Medulla oblongata (tissue), 1 donor: ENCODE data around the gene ZFHX2.
"Not testable (repeated sequence)": the region's sequence is repeated elsewhere in the genome, so short reads cannot be mapped to it uniquely, and the experiment has no call there.

Experiments
- DNase-seq: peaks from one replicate; pipeline ENCODE4 v3.0.0-alpha.2; 2015; ENCODE audit errors: extremely low spot score

ZFHX2 gene

DNA sequence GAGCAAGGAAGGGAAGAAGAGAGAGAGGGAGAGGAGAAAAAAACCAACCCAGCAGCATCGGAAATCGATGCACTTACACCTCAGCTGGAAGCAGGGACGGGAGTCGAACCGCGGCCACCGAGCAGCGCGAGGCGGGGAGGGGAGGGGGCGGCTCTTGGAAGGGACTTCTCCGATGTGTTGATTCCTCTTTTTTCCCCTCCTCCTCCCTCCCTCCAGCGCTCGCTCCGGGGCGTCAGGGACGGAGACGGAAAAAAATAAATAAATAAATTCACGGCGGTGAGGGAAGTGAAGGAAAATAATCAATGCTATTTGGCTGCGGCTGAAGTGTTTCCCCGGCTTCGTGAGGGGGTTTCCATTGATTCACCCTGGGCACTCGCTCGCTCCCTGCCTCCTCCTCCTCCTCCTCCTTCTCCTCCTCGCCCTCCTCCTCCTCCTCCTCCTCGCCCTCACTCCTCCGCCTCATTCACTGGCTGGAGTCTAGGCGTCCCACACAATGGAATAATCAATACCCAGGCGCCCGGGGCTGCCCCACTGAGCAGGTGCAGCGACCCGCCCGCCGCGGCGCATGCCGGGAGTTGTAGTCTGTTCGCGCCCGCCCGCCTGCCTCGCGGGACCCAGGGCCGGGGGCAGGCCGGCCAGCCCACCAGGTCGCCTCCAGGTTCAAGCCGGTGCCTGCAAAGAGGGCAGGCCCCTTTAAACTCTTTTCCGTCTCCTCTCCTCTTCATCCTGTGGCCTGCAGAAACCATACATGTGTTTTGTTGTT, at the start of gene ZFHX2:
TSS of gene ZFHX2 (minus strand) at position 500 of the 763 bp plus-strand sequence. CDS start 16,440 bp downstream, outside the sequence.
- DNase-seq = peak; percentile 87

DNA sequence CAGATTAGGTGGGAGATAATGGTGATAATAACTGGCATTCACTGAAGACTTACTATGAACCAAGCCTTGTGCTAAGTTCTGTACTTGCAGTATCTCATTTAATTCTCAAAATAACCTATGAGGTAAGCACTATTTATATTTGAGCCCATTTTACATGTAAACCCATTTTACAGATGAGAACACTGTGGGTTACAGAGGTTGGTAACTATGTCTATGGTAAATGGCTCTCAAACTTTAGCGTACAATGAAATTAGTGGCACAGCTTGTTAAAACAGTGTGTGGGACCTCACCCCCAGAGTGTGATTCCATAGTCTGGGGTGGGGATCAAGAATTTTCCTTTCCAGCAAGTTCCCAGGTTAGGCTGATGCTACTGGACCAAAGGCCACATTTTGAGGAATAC, 49.2 kb upstream of the ZFHX2 start:
- no peak for DNase-seq

DNA sequence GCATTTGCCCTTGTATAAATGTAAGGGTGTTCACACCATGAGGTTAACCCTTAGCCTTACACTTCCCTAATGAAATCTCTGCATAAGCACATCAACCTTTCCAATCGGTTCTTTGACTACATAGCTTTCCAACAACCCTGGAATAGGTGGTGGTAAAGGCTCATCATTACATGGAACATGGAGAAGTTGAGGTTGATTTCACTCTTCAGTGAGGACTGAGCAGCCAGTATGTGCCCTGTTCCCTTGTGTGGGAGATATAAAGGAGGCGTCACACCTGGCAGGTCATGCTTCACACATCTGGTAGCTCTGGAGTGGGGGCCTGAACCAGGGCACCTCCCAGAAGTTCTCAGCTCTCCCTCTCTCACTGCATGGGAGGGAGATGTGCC, 48.8 kb upstream of the ZFHX2 start:
- DNase-seq = no peak

DNA sequence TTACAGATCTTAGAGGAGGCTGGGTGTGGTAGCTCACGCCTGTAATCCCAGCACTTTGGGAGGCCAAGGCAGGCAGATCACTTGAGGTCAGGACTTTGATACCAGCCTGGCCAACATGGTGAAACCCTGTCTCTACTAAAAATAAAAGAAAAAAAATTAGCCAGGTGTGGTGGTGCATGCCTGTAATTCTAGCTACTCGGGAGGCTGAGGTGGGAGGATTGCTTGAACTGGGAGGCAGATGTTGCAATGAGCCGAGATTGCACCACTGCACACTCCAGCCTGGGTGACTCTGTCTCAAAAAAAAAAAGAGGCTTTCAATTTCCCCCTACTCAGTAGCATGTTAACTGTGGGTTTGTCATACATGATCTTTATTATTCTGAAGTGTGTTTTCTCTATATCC, 42.6 kb upstream of the ZFHX2 start:
- not testable (repeated sequence) for DNase-seq

DNA sequence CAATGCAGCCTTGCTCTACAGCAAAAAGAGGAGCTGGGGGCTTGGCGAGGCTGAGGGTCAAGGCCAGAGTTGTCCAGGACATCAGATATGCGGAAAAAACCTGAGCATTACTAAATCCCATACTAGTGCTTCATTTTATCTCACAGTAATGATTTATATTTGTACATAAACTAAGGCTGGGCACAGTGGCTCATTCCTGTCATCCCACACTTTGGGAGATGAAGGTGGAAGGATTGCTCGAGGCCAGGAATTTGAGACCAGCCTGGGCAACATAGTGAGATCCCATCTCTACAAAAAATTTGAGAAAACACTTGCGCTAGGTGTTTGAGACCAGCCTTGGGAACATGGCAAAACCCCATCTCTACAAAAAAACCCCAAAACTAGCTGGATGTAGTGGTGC, 38.6 kb upstream of the ZFHX2 start:
- no peak for DNase-seq

DNA sequence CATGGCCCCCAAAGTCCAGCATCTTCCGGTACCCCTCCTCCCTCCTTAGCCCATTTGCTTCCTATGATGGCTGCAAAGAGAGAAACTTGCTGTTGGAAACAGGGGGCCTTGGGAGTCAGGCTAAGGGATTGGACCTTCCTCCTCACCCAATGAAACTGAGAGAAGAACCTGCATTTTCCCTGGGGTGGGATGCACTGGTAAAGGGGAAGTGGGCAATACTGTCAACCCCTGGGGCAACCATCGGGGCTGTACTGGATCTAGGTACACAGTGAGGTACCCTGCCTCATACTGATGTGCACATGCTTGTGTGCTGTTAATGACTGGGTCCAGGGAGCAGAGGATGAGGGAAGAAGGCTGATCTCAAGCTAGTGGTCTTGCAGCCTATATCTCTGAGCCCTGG, 38.0 kb upstream of the ZFHX2 start:
- DNase-seq = no peak

DNA sequence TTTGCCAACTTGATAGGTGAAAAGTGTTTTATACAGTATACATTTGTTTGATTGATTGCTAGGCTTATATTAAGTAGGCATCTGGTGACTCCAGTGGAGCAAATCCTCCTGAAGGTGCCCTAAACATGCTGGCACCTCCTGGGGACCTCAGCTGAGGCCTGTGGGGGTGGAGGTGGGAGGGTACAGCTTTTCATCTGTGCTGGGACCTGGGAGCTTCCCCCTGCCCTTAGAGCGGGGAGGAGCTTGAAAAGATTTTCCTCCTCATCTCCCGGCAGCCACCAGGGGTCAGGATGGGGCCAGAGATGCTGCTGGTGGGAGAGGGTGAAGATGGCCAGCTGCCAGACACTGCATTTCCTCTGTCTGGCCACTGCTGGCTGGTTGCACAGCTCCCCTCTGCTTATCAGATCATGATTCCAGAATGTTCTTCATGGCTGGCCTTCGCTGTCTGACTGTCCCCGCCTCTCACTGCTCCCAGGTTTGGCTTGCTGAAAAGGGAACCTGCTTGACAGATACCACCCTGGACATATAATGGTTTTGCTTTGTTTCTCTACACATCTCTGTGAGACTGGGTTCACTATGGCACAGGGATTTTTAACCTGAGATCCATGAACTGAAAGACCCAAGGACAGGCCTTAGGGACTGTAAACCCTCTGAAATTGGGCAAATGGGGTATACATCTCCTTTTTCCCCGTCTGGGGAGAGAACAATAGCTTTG, 37.5 kb upstream of the ZFHX2 start:
- DNase-seq = peak; percentile 93

DNA sequence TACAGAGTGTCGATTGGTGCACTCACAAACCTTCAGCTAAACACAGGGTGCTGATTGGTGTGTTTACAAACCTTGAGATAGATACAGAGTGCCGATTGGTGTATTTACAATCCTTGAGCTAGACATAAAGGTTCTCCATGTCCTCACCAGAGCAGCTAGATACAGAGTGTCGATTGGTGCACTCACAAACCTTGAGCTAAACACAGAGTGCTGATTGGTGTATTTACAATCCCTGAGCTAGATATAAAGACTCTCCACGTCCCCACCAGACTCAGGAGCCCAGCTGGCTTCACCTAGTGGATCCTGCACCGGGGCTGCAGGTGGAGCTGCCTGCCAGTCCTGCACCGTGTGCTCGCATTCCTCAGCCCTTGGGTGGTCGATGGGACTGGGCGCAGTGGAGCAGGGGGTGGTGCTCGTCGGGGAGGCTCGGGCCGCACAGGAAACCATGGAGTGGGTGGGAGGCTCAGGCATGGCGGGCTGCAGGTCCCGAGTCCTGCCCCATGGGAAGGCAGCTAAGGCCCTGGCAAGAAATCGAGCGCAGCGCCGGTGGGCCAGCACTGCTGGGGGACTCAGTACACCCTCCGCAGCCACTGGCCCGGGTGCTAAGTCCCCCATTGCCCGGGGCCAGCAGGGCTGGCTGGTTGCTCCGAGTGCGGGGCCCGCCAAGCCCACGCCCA, 33.1 kb upstream of the ZFHX2 start:
- DNase-seq = not testable (repeated sequence)

DNA sequence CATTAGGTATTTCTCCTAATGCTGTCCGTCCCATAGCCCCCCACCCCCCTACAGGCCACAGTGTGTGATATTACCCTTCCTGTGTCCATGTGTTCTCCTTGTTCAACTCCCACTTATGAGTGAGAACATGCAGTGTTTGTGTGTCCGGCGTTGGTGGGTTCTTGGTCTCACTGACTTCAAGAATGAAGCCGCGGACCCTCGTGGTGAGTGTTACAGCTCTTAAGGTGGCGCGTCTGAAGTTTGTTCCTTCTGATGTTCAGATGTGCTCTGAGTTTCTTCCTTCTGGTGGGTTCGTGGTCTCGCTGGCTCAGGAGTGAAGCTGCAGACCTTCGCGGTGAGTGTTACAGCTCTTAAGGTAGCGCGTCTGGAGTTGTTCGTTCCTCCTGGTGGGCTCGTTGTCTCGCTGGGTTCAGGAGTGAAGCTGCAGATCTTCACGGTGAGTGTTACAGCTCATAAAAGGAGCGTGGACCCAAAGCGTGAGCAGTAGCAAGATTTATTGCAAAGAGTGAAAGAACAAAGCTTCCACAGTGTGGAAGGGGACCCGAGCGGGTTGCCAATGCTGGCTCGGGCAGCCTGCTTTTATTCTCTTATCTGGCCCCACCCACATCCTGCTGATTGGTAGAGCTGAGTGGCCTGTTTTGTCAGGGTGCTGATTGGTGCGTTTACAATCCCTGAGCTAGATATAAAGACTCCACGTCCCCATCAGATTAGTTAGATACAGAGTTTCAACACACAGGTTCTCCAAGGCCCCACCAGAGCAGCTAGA, 32.4 kb upstream of the ZFHX2 start:
- DNase-seq = not testable (repeated sequence)

DNA sequence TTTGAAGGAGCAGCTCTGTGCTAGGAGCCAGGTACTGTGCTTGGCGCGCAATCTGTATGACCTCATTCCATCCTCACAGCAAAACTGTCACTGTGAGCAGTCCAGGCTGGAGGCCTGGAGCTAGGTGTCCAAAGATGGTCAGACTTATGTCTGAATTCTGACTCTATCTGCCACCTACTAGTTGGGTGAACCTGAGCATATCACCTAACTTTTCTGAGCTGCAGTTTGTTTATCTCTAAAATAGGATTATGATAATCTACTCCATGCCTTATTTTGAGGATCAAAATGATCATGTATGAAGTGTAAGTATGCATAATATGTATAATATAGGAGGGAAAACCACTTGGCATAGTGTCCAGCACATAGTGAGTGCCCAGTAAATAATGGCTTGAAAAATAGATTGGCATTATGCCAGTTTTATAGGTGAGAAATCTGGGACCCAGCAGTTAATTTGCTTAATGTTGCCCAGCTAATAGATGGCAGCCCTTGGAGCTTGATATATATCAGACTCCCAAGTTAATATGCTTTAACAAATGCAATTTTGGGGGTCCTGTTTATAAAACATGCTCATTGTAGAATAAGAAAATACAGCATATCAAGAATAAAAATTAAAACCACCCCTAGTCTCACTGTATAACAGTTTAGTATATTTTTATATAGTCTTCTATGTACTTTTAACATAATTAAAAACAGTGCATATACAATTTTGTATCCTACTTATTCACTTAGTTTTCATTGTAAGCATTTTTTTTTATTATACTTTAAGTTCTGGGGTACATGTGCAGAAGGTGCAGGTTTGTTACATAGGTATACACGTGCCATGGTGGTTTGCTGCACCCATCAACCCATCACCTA, 31.6 kb upstream of the ZFHX2 start:
- no peak for DNase-seq

DNA sequence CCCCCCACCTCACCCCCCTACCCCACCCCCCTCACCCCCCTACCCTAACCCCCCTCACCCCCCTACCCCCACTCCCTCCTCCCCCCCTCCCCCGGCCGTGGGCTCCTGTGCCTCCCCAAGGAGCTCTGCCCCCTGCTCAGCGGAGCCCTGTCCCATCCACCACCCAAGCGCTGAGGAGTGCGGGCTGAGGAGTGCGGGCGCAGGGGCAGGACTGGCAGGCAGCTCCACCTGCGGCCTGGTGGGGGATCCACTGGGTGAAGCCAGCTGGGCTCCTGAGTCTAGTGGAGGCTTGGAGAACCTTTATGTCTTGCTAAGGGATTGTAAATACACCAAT, 29.4 kb upstream of the ZFHX2 start:
- no peak for DNase-seq

DNA sequence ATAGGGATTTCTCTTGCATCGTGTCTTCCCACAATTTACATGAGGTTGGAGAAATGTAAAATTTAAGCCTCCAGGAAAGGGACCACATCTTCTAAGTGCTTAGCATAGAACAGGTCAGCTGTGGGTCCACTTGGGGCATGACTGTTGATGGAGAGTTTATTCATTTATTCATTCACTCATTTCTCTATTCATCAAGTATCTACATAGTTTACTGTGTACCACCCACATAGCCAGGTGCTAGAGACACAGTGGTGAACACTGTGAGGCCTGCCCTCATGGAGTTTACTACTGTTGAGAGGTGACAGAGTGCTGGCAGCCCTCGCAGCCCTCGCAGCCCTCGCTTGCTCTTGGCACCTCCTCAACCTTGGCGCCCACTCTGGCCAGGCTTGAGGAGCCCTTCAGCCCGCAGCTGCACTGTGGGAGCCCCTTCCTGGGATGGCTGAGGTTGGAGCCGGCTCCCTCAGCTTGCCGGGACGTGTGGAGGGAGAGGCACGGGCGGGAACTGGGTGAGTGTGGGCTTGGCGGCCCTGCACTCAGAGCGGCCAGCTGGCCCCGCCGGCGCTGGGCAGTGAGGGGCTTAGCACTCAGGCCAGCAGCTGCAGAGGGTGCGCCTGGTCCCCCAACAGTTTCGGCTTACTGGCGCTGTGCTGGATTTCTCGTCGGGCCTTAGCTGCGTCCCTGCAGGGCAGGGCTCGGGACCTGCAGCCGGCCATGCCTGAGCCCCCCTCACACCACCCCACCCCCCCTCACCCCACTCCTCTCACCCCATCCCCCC, 28.8 kb upstream of the ZFHX2 start:
- no peak for DNase-seq

DNA sequence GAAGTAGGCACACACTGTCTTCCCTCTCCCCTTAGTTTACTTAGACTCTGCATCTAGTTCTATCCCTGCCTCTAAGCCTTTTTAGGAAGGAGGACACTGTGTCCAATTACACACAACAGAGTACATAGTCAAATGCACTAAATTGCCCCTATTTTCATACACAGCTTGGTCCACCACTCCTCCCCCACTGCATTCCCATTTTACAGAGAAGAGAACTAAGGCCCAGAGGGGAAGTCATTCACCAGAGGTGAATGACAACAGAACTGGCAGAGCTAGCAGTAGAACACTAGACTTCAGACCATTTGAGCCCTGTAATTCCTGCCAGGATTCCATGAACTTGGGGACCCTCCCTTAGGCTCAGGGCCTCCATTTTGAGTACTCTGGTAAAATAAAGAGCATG, 28.2 kb upstream of the ZFHX2 start:
- no peak for DNase-seq

DNA sequence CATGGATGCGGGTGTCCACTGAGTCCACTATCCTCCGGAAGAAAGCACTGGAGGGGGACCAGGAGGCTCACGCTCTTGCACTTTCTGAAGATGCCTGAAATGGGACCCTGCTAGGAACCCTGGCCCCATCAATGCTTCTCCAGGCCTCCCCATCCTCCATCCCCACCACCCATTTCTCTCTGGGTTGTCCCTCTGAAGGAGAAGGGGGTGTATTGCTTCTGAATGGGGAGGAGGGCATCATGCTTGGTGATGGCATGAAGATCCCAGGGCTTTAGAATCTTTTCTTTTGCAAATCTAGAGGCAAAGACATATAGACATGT, 27.7 kb upstream of the ZFHX2 start:
- no peak for DNase-seq

DNA sequence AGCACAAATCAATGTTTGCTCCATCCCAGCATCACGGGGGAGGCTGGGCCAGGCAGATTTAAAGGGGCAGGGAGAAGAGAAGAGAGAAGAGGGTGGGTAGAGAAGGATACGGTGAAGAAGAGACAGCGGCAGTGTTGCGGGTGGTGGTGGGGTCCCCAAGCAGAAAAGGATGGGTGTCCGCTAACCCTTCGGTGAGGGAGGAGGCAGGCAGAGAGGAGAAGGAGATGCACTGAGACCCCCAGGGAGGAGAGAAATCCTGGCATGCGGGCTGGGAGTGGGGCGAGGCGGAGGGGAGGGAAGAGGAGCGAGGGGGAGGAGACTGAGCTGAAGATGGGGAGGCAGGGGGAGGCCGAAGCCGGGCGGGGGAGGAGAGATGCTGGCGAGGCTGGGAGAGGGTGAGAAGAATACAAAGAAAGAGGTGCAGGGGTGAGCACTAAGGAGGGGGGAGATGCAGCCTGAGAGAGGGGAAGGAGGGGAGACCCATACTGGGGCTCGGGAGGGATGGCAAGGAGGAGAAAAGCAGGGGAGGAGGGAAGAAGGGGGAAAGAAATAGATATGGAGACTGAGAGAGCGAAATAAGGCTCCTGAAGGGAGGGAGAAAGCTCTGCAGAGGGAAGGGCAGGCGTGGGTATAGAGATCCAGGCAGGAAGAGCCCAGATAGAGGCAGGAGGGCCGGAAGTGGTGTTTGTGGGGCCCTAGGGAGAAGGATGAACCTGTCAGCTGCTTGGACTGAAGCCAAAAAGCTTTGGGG, 27.2 kb upstream of the ZFHX2 start, which contains the start of gene JPH4:
TSS of gene JPH4 (minus strand) at position 231 of the 751 bp plus-strand sequence. CDS start 1,337 bp downstream, outside the sequence.
- no peak for DNase-seq

DNA sequence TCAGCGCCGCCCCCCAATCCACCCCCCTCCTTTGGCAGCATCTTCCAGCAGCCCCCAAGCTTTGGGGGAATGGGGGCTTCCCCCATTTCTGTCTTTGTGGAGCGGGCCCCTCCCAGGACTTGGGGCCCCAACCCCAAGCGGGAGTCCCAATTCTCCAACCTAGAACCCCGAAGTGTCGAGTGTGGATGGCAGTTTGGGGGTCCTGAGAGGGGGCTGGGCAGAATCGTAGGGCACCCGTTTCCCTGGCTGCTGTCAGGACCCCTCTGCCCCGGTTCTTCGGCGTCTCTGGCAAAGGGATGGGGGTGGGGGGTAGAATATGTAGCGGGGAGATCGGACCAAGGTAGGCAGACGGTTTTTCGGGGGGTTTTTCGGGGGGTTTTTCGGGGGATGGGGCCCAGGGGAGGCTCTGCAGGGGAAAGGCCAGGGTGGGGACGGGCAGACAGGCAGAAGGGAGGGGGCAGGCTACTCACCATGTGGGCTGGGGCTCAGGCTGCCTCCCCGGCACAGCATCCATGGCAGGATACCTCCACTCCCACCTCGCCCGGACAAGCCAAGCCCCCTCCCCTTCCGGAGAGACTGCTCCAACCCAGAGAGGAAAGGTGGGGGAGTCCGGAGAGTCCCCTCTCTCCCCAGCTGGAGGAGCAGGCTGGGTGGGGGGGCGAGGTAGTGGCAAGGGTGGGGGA, 26.3 kb upstream of the ZFHX2 start:
- DNase-seq = no peak

DNA sequence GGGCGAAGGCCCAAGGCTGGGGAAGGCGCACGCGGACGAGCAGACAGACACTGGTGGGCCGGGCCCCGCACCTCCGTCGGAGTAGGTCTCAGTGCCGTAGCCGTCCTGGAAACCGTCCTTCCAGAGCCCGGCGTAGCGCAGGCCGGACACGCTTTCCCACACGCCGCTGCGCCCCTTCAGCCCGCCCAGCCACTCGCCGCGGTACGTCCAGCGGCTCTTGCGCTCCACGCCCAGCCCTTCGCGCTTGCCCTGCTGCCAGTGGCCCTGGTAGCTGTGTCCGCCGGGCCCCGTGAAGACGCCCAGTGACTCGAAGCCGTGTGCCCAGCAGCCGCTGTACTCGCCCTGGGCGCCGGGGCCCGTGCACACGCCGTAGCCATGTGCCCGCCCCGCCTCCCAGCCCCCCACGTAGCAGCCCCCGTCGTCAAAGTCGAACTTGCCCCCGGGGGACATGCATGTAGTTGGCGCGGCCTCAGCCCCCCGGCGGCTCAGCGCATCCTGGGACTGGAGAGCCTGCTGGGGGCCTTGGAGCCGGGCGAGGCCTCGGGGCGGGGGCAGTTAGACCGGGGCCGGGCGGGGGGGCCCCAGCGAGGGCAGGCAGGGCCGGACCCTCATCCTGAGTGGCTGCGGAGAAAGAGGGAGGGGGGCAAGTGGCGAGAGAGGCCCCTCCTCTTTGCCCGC, 25.6 kb upstream of the ZFHX2 start:
- DNase-seq = no peak

DNA sequence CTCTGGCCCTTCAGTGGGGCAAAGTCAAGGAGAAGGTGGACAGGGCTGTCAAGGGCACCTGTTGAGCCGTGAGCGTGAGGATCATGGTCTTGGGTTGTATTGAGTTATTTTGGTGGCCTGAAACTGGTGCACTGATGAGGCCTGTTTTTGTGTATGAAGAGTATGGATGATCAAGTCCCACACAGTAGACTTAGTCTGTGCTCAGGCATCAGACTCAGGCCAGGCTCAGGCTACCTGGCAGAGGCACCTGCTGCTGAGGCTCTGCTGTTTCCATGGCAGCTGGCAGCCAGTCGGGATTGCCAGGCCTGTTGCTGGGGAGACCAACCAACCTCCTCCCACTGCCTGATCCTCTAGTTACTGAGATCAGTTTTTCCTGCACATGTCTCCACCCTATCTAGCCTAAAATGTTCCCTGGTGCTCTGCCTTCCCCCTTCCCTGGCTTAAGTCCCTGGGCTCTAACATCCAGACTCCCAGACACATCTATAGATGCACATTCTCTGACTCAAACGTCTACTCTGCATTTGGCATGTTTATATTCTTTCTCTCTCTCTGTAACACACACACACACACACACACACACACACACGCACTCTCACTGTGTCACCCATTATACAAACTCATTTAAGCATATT, 21.9 kb upstream of the ZFHX2 start:
- DNase-seq = no peak
